ENCODE measurements around the gene ZBED1. TPM values are rescaled to one million over a fixed set of nuclear protein-coding genes. Genes with fewer than 3 reads are reported as not detected.
"Not testable (repeated sequence)": the region's sequence is repeated elsewhere in the genome, so short reads cannot be mapped to it uniquely, and the experiment has no call there.

Gene ZBED1
- total RNA-seq, 4 donors from 2014 or later, result 15.6 to 39.2 (median 22.1) TPM

DNA sequence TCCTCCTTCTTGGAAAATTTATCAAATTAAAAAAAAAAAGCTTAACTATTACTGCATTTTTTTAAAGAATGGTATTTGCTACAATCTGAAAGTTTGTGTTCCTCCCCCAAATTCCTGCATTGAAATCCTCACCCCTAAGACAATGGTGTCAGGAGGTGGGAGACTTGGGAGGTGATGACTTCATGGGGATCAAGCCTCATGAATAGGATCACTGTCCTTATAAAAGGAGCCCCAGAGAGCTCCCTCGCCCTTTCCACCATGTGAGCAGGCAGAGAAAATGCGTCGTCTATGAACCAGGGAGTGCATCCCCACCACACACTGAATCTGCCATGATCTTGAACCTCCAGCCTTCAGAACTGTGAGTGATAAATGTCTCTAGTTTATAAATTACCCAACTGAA lies 38.0 kb downstream of the ZBED1 start:
- intact Hi-C loops (cut with DNase I; ENCODE audit: low total_unique reads), result no loop called here
- H3K36me3 ChIP-seq, result no peaks in the 10 kb centered on the region

DNA sequence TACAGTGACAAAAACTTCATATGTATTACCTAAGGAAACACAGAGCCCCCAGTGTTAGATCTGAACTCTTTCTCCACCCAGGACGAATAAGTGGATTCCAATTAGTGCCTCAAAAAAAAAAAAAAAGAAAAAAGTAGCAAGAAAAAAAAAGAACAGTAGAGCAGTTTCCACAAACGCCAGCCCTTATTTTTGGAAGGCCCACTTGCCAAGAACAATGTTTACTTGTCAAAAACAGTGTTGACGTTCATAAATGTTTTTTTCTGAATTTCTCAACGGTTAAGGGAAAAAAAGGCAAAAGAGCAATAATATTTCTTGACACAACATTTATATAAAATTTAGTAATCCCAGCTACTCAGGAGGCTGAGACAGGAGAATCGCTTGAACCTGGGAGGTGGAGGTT lies 38.7 kb downstream of the ZBED1 start:
- Histone ChIP-seq H3K9me3 (no peaks in the 10 kb centered on the region), H3K27ac (no peak overlapping the region), H3K27me3 (no peaks in the 10 kb centered on the region), H3K4me1 (no peaks in the 10 kb centered on the region), H3K36me3 (no peaks in the 10 kb centered on the region), H3K4me3 (no peak overlapping the region)
- no peak for DNase-seq
- TF ChIP-seq POLR2A (IDR thresholded peaks at IDR 0.05), result no peak
- no peak for TF ChIP-seq CTCF (IDR thresholded peaks at IDR 0.05)
- intact Hi-C loops (cut with DNase I; ENCODE audit: low total_unique reads), result no loop called here

More for the DNA sequence above, 38.0 kb downstream of the ZBED1 start:
- no peak for TF ChIP-seq POLR2A (IDR thresholded peaks at IDR 0.05)
- no peak for TF ChIP-seq CTCF (IDR thresholded peaks at IDR 0.05)
- no peak overlapping the region for H3K4me3 ChIP-seq
- DNase-seq, result no peak
- no peaks in the 10 kb centered on the region for H3K27me3 ChIP-seq
- H3K9me3 ChIP-seq, result no peaks in the 10 kb centered on the region
- no peaks in the 10 kb centered on the region for H3K4me1 ChIP-seq
- H3K27ac ChIP-seq, result no peak overlapping the region

DNA sequence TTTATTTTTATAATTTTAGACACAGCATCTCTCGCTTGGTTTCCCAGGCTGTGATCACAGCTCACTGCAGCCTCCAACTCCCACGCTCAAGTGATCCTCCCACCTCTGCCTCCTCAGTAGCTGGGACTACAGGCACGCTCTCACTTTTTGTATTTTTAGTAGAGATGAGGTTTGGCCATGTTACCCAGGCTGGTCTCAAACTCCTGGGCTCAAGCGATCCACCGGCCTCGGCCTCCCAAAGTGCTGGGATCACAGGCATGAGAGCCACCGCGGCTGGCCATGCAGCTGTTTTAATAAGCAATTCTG lies 39.1 kb downstream of the ZBED1 start:
- no peak overlapping the region for H3K4me3 ChIP-seq
- H3K27ac ChIP-seq, result no peak overlapping the region
- intact Hi-C loops (cut with DNase I; ENCODE audit: low total_unique reads), result no loop called here
- no peaks in the 10 kb centered on the region for H3K4me1 ChIP-seq
- H3K27me3 ChIP-seq, result no peaks in the 10 kb centered on the region
- TF ChIP-seq POLR2A (IDR thresholded peaks at IDR 0.05) (no peak), CTCF (IDR thresholded peaks at IDR 0.05) (no peak)
- no peak for DNase-seq
- no peaks in the 10 kb centered on the region for H3K9me3 ChIP-seq
- H3K36me3 ChIP-seq, result no peaks in the 10 kb centered on the region

DNA sequence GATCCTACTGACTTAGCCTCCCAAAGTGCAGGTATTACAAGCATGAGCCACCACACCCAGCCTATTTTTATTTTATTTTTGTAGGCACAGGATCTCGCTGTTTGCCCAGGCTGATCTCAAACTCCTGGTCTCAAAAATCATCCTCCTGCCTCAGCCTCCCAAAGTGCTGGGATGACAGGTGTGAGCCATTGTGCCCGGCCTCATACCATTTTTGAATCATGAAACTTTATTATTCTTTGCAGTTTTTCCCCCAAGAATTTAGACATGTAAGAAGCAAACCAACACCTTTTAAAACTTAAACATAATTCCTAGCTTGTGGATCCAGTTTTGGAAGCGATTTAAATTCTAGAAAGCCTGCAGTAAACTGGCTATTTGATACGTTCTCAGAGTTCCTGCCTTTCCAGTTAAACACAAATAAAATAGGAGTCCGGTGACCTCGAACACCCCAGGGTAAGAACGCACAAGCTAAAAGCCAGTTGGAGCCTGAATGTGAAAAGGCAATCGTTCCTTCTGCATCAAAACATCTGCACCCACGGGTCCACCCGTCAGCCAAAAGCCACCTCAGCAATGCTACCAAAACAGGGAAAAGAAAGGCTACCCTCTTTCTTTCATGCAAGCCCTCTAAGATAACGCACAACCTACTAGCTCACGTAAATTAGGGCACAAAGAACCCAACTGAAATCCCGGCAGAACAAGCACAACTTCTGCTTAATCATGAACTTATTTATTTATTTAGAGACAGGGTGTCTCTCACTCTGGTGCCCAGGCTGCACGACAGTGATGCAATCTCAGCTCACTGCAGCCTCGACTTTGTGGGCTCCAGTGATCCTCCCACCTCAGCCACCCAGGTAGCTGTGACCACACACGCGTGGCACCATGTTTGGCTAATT lies 39.7 kb downstream of the ZBED1 start:
- DNase-seq; H3K9me3 ChIP-seq; intact Hi-C loops (cut with DNase I; ENCODE audit: low total_unique reads); H3K4me3 ChIP-seq; H3K36me3 ChIP-seq; H3K27me3 ChIP-seq; H3K27ac ChIP-seq; H3K4me1 ChIP-seq: not testable (repeated sequence)

GRCh38 chrX:2460048-2460447 lies 40.7 kb downstream of the ZBED1 start:
- H3K4me3 ChIP-seq; intact Hi-C loops (cut with DNase I; ENCODE audit: low total_unique reads); H3K36me3 ChIP-seq; H3K27ac ChIP-seq; H3K4me1 ChIP-seq; DNase-seq; H3K9me3 ChIP-seq; H3K27me3 ChIP-seq: not testable (repeated sequence)

GRCh38 chrX:2458309-2458708 lies 42.5 kb downstream of the ZBED1 start:
- intact Hi-C loops (cut with DNase I; ENCODE audit: low total_unique reads), result no loop called here

More at GRCh38 chrX:2458309-2458708, 42.5 kb downstream of the ZBED1 start:
- no peak for DNase-seq
- no peaks in the 10 kb centered on the region for H3K36me3 ChIP-seq
- H3K4me3 ChIP-seq, result no peak overlapping the region
- no peaks in the 10 kb centered on the region for H3K9me3 ChIP-seq
- H3K27ac ChIP-seq, result no peak overlapping the region
- TF ChIP-seq POLR2A (IDR thresholded peaks at IDR 0.05), result no peak
- no peak for TF ChIP-seq CTCF (IDR thresholded peaks at IDR 0.05)
- H3K27me3 ChIP-seq, result no peaks in the 10 kb centered on the region
- no peaks in the 10 kb centered on the region for H3K4me1 ChIP-seq
